SHP77 (cell line): Measurements from ENCODE around the gene CATSPER2.
"Not testable (repeated sequence)": the region's sequence is repeated elsewhere in the genome, so short reads cannot be mapped to it uniquely, and the experiment has no call there.

ENCODE experiments used
- DNase-seq, 2 experiments: peaks; one replicate each; lab custom pipeline; 2025; lab: John Stamatoyannopoulos, UW

Gene CATSPER2

GRCh38 chr15:43593328-43594190 is 55.1 kb downstream of the CATSPER2 start, which contains the start of gene CKMT1B:
TSS of gene CKMT1B (plus strand) at chr15:43594027. CDS start at chr15:43594219, 192 bp downstream.
- DNase-seq, result not testable (repeated sequence)

DNA sequence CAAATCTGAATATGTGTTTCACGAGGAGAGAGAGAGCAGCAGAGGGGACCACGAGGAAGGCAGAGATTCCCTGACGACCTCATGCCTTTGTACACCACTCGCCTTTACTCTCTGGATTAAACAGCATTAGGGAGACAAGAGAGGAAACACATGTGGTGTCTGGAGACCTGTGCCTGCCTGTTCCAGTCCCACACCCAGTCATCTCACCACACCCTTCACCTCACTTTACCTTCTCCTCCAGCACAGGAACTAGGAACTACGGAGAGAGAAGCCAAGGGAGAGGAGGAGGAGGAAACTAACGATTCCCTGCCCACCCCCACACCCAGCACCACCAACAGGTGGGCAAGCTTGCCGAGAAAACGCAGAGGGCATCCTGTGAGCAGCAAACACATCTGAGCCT is 55.8 kb downstream of the CATSPER2 start:
- DNase-seq, result not testable (repeated sequence)

DNA sequence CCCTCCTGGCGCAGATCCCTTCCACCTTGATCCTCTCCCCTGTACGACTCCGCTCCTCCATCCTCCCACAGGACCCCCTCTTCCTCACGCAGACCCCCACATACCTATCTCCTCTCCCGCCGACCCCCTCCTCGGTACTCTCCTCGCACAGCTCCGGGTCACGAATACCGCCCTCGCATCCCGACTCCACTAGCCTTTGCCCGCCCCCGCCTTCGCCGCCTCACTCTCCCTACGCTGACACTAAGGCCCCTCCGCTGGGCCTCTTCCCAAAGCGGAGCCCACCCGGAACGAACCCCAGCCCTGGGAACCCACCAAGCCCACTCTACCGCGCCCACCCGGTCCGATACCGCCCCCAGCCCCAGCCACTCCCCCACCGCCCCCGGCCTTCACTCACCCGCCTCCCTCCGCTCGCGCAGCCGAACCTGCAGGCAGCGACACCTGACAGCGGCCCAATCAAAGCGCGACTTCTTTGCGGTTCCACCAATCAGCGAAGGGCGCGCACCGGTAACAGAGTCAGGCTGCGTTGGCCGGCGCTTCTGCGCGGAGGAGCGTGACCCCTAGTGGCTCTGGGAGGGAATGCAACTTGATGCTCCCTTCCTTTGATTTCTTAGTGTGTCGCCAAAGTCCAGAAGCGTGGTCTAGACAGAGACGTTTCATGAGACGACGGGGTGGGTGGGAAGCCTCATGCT is 58.7 kb downstream of the CATSPER2 start, which contains the start of gene PPIP5K1:
PPIP5K1 (minus strand) TSS at position 431 of the 689 bp plus-strand sequence. CDS start 5,704 bp downstream, outside the sequence.
- not testable (repeated sequence) for DNase-seq
